Effector CD8-positive, alpha-beta T cell (primary cell): ENCODE measurements around the gene VCP.

Source experiments
- DNase-seq: peaks from one replicate; lab custom pipeline; 2025; lab: John Stamatoyannopoulos, UW

The VCP gene

GRCh38 chr9:35103660-35104191, 31.3 kb upstream of the VCP start:
- no peak for DNase-seq

- peak; percentile 84 for DNase-seq
Observed at GRCh38 chr9:35102769-35103659, 30.6 kb upstream of the VCP start, which contains the start of gene STOML2. STOML2 (minus strand) TSS chr9:35103131; CDS start chr9:35103094, 37 bp downstream.

- DNase-seq: no peak
Observed at GRCh38 chr9:35102465-35102768, 30.0 kb upstream of the VCP start.

- DNase-seq: no peak
Observed at GRCh38 chr9:35097573-35097972, 25.1 kb upstream of the VCP start.

GRCh38 chr9:35096035-35096849, 23.8 kb upstream of the VCP start, which contains the start of gene PIGO:
PIGO (minus strand) TSS chr9:35096591; CDS start chr9:35095565, 1,026 bp downstream.
- DNase-seq: peak; percentile 80

- no peak for DNase-seq
Observed at GRCh38 chr9:35091536-35091935, 19.1 kb upstream of the VCP start.

DNA sequence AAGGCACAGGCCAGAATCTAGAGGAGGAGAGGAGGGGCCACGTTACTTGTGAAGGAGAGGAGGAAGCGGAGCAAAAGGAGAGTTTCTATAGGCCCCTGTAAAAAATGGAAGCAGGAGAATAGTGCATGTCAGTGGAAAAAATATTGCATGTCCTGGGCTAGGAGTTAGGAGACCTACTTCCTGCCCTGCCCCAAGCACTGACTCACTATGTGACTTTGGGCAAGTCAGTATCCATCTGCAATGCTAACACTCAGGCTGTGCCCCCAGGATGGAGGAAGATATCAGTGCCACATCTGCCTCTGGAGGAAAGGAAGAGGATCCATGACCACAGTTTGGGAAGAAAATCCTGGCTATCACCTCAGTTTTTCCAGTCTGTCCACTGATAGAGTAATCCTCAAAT, 17.0 kb upstream of the VCP start:
- no peak for DNase-seq

GRCh38 chr9:35085078-35085477, 12.7 kb upstream of the VCP start:
- no peak for DNase-seq

DNA sequence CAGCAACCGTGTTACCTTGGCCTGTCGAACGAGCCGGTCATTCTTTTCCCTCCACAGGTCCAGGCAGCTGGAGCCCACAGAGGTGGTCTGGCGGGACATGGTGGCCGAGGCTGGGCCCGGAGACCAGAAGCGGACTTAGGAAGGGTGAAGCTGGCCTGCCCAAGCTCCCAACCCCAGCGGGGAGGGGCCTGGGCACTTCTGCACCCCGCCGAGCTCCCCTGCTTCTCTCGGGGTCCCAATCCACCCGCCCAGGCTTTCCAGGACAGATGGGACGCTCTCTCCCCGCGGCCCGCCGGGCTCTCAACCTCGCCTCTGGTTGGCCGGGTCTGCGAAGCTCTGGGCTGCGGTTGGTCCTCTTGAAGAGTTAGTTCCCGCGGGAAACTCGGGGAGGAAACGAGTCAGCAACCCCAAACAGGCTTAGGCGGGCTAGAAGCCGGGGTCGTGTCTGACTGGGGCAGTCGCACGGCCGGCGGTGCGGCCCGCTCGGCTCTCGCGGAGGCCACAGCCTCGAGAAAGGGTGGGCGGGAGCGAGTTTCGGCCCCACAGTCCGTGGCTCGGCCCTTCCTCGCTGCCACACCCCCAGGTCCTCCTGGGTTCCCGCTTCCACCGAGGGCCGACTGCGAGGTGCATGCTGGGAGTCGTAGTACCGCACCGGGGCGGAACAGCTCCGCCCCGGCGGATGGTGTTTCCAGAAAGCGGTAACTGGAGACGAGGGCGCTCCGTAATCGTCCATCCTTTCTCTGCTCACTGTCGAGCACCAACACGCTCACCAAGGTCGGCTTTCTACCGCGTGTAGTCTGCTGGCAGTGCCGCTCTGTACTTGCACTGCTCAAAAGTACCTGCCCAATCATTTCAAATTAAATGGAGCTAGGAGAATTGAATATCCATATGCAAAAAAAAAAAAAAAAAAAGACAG, 7.3 kb upstream of the VCP start, which contains the start of gene FANCG:
TSS of gene FANCG (minus strand) at position 517 of the 916 bp plus-strand sequence. CDS start at position 99, 418 bp downstream.
- peak; percentile 64 for DNase-seq

DNA sequence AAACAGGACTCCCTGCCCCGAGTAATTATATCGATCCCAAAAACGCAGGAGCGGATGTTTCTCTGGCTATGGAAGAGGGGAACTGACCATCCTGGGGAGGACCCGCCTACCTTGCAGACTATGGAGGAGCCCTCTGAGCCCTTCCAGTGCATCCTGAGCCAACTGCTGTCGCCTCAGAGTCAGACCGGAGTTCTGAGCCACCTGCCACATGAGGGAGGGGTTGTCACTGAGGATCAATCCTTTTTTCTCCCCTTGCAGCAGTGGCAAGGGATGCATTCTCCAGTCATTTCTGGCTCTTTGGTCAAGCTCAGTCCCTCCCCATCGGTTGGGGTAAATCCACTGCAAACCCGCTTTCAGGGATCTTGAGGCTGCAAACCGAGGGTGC, 6.6 kb upstream of the VCP start:
- no peak for DNase-seq

GRCh38 chr9:35078066-35078465, 5.6 kb upstream of the VCP start:
- no peak for DNase-seq

DNA sequence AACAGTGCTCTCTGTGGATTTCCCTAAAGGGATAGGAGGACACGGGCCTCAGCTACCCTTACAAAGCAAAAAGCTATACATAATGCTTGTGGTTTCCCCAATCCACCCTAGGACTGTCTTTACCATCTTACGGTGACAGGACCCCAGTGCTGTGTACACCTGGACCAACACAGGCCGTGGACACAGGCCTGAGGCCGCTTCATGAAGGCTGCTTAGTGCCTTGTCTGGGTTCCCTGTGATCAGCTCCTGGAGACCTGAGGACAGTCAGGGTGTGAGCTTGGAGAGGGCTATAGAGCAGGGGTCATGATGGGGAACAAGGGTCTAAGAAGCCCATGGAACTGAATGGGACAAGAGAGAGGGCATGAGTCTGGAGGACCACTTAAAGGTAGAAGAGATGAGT, 4.4 kb upstream of the VCP start:
- no peak for DNase-seq

GRCh38 chr9:35075358-35075757, 2.9 kb upstream of the VCP start:
- no peak for DNase-seq

DNA sequence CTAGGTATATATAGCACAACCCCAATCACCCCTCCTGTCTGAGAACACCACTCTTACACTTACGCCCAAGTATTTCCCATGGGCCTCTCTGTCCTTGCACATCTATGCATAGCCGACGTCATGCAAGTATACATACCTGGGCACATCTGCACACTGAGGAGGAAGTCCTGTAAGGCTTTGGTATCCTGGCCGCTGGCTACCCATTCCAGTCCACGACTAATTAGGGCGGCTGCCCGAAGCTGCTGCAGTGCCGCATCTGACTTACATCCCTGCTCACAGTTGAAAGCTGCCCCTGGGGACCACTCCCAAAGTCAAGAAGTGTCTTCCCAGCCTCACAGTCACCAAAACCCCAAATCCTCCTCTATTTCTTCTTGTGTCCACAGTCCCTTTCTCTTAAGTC, 2.4 kb upstream of the VCP start:
- no peak for DNase-seq

GRCh38 chr9:35074141-35074540, 1.7 kb upstream of the VCP start:
- DNase-seq: no peak

- no peak for DNase-seq
Observed at GRCh38 chr9:35073279-35073612, 821 bp upstream of the VCP start.

GRCh38 chr9:35071814-35072460, 488 bp downstream of the VCP start:
- DNase-seq: peak; percentile 70

DNA sequence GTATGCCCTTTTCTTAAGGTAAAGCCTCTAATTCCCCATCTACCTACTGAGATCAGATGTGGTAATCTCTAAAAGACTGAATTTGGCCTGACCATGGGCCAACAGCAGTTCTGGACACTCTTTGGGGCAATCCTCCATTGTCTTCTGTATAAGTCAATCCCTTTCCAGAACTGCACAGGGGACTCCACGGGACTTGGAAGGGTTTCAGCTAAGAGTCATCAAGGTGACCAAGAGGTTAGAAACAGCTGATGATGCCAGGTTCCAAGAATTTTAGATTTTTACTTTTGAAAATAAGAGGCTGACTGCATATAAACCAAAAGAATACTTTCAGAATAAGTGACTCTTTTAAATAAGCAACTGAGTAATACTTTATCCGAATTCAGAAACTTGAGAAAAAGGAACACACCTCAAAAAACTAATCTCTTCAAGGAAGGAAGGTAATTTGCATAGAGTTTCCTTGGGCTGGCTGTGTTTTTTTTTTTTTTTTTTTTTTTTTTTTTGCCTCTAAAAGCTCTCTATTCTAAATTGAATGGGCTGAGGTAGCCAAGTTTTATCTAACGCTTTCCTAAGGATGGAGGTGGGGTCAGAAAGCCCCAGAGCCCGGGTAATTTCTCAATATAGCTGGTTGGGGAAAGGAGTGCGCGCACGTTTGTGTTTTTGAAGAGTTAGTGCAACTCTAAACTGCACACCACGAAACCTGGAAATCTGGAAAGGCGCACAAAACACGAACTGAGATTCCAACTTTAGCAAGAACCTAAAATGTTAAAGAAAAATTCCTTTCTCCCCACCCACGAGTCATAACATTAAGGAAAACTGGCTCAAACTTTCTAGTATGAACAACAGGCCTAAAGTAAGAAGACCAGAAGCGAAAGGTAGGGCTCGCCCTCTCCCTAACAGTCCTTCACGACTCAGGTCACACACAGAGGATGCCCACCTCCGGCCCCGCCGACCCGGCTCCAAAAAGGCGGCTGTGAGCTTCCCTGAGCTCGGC, 1.3 kb downstream of the VCP start:
- no peak for DNase-seq

- DNase-seq: no peak
Observed at GRCh38 chr9:35069020-35069419, 3.4 kb downstream of the VCP start.

DNA sequence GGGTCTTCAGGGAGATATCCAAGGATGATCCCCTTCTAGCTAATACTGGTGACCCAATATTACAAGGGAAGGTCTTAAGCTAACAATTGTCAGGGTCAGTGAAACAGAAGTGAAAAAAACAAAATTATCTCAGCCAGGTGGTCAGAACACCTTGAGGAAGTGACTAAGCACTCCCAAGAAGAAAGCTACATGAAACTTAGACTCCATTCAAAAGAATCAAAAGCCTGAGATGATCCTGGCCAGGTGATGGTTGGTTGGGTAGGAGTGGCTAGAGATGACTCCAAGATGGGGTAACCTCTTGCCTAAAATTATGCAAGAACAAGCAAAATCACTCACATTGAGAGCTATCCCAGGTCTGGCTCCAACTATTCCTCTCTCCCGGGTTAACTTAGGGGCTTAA, 5.4 kb downstream of the VCP start:
- DNase-seq: no peak
